GM18858 (cell line): ENCODE measurements around the gene NFKBIA.
"Not testable (repeated sequence)": the region's sequence is repeated elsewhere in the genome, so short reads cannot be mapped to it uniquely, and the experiment has no call there.

ENCODE experiments used
- ATAC-seq: cut with Tn5 transposase; IDR thresholded peaks from one replicate; pipeline ENCODE4 v1.9.1; 2021; ENCODE audit not compliant: unreplicated experiment

NFKBIA gene

GRCh38 chr14:35392103-35392502 is 12.4 kb downstream of the NFKBIA start:
- ATAC-seq, result no peak

DNA sequence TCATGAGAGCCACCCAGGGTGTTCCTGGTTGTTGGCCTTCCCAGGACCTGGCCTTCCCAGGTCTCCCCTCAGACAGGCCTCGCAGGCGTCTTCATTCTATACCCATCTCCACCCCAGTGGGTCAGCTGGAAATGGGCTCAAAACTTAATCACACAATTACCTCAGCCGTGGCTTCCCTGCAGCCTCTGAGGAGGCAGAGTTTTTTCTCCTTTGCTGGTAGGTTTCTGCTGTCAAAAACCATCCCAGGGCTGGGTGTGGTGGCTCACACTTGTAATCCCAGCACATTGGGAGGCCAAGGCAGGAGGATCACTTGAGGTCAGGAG is 13.2 kb downstream of the NFKBIA start:
- ATAC-seq, result no peak

- no peak for ATAC-seq
These were observed 13.8 kb downstream of the NFKBIA start for GRCh38 chr14:35390577-35391387.

DNA sequence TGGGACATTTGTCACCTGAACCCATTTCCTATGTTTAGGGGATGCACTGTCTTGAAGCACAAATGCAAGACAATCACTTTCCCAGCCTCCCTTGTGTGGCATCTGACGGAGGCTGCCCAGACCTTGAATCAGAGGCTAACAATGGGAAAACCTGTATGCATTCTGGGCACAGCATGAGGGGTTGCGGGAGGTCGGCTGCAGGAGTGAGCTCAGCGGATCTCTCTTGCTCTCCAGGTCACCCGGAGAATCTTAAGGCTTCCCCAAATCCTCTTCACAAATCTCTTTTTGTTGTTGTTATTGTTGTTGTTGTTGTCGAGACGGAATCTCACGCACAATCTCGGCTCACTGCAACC is 15.3 kb downstream of the NFKBIA start:
- no peak for ATAC-seq

GRCh38 chr14:35388656-35389314 is 15.8 kb downstream of the NFKBIA start:
- ATAC-seq, result no peak

DNA sequence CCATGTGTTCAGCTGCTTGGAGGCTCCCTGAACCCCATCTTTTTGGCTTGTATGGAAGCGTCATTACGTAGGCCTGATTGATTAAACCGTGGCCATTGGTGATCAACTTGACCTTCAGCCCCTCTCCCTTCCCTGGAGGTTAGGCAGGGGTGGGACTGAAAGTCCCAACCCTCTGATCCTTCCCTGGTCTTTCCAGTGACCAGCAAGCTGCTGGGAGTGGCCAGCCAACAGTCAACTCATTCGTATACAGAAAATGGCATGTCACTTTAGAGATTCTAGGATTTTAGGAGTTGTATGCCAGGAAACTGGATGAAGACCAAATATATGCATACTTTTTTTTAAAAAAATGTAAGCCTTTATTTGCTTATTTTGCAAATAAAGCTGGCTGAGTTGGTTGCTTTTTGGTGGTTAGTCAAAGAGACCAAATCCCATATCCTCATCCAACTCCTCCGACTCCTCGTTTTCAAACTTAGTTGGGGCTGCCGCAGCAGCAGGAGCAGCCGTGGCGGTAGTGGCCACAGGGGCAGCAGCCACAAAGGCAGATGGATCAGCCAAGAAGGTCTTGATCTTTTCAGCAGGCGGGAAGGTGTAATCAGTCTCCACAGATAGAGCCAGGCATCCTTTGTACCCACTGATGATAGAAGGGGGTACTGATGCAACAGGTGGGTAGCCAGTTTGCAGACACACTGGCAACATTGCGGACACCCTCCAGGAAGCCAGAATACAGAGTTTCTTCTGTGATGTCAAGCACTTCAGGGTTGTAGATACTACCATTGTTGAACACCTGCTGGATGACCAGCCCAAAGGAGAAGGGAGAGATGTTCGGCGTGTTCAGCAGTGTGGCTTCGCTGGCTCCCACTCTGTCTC is 16.6 kb downstream of the NFKBIA start:
- ATAC-seq, result no peak

DNA sequence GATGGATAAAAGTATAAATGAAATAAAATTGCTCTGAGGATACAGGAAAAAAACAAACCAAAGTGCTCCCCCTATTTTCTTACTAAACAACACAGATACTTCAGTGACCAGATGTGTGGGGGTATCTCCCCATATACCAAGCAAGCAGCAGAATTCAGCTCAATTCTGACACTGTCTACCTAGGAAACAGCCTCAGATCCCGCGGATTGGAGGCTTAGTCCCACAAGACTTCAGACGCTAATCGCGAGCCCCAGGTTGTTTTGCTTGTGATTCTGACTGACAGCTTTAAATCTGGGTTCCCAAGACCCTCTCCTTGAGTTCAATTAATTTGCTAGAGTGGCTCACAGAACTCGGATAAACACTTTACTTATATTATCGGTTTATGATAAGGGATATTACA is 17.3 kb downstream of the NFKBIA start:
- ATAC-seq, result no peak

GRCh38 chr14:35386673-35387125 is 17.9 kb downstream of the NFKBIA start:
- no peak for ATAC-seq

DNA sequence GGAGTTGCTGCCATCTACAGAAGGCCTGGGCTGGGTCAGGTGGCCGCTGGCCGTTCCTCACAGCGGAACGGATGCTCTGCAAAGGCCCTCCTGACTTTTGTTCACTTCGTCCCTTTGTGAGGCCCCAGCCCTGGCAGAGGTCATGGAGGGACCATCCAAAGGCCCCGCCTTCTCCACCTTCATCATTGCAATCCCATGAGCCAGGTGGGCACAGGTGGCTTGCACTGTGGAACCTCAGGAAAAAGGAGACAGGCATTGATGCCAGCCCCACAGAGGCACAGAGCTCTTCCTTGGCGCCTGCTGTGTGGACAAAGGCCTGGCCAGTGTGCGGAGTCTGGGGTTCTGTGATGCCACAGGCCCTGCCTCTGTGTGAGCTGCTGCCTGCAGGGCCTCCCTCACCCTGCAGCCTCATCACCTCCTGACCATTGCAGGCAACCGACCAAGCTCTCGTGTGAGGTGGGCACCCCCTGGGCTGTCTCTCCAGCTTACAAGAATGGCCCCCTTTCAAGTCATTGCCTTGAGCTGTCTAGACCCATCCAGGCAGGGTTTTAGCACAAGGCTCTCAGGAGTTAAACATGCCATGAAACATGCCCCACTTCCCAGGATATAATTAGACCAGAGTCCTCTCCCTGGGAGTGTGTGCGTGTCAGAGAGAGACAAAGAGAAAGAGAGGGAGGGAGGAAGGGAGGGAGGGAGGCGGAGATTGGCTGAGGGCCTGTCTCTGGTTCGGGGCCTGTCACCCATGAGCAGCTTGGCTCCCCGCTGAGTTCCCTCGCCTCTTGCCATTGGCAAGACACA is 19.3 kb downstream of the NFKBIA start:
- ATAC-seq, result no peak

DNA sequence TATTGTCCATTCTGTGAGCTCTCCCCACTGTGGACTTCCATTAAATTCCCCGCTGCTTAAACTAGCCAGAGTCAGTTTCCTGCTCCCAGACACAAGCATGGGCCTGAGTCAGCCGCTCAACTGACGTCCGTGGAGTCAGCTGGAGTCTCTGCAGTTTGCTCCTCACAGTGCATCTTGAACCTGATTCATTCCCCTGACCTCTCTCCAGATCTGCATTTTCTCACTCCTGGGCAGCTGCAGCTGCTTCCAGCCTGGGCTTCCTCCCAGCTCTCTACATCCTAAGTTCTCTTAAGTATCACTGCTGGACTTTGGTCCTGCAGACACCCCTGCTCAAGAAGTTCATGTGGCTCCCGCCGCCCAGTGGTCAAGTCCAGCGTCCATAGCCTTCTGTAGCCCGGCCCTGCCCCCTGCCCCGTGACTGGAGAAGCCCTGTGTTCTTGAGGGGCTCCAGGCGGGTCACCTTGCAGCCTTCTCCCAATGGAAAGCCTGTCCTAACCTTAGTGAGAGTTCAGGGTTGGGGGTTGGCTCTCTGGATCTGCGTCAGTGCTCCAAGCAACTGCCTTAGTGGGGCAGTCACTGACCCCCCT is 20.0 kb downstream of the NFKBIA start:
- ATAC-seq, result no peak

DNA sequence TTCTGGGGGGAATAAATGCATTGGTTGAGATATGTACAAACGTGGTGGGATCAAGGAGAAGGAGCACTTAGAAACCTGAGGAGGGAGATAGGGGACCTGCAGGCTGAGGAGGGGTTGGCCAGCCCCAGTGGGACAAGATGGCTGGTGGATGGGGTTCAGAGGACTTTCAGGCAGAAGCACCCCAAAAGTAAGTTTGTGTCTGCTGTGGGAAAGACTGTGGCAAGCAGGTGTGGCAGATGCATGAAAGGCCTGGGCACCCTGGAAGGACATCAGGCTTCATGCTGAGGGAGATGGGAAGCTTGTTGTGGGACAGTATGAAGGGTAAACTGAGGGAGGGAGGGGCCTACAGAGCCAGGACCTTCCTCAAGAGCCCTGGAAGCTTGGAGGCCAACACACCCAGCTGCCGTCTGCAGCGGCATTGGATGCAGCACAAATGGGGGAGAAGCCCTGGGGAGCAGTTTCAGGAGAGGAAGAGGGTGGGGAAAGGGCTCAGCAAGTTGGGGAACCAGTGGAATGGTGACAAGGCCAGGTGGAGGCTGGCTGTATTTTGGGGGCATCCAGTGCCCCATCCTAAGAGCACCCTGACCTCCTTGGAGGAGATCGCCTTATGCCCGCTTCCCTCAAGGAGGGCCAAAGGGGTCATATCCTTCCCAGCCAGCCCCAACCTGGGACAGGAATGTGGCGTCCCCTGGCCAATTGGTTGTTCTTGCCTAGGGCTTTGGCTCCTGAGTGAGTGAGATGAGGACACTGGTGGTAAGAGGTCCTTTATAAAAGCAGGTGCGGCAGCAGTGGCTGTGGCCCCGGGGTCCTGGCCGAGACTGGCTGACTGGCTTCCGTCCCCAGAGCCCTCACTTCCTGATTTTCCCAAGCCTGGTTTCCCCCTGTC is 20.7 kb downstream of the NFKBIA start:
- no peak for ATAC-seq

DNA sequence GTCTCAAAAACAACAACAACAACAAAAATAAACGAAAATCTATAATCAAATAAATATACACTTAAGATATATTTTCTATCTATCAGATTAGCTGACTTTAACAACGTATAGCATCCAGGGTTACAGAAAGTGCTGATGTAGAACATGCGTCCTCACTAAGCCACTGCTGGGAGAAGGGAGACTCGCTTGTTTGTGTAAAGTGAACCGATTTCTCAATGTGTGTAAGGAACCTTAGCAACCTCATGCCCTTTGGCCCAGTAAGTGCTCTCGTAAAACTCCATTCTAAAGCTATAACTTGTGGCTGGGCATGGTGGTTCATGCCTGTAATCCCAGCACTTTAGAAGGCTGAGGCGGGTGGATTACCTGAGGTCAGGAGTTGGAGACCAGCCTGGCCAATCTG is 23.8 kb downstream of the NFKBIA start:
- no peak for ATAC-seq

DNA sequence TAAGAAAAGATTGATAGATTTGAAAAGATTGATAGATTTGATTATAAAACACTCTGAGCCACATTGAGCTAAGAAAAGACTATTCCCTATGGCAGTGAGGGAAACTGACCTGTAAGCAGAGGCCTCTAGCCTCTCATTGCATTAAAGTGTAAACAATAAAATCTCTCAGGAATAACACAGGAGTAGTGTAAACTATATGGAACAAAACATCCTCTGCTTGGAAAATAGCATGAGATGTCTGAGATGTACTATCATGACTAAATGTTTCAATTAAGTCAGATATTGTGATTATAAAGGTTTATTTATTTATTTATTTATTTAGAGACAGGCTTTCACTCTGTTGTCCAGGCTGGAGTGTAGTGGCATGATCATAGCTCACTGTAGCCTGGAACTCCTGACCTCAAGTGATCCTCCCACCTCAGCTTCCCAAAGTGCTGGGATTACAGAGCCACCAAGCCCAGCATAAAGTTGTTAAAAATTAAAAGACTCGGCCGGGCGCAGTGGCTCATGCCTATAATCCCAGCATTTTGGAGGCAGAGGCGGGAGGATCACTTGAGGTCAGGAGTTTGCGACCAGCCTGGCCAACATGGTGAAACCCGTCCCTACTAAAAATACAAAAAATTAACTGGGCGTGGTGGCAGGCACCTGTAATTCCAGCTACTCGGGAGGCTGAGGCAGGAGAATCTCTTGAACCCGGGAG is 25.2 kb downstream of the NFKBIA start:
- ATAC-seq, result not testable (repeated sequence)

DNA sequence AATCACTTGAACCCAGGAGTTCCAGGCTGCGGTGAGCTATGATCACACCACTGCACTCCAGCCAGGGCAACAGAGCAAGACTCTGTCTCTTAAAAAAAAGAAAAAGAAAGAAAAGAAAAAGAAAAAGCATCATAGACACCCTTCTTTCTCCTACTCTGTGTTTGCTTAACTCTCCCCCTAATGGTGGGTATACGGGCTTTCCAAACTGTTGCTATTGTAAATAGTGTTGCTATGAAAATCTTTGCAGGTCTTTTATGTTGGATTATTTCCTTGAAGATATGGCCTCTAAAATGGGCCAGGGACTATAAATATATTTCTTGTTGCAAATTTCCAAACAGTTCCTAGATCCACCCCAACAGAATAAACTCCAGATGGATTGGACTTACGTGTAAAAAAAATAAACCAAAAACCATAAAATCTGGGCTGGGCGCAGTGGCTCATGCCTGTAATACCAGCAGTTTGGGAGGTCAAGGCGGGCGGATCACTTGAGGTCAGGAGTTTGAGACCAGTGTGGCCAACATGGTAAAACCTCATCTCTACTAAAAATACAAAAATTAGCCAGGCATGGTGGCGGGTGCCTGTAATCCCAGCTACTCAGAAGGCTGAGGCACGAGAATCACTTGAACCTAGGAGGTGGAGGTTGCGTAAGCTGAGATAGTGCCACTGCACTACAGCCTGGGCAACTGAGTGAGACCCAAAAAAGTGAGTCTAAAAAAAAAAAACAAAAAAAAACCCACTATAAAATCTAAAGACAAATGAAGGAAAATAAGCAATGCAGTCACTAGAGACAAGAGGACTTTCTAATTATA is 25.9 kb downstream of the NFKBIA start:
- ATAC-seq, result no peak

- ATAC-seq, result no peak
These were observed 29.0 kb downstream of the NFKBIA start for GRCh38 chr14:35375558-35376025.

DNA sequence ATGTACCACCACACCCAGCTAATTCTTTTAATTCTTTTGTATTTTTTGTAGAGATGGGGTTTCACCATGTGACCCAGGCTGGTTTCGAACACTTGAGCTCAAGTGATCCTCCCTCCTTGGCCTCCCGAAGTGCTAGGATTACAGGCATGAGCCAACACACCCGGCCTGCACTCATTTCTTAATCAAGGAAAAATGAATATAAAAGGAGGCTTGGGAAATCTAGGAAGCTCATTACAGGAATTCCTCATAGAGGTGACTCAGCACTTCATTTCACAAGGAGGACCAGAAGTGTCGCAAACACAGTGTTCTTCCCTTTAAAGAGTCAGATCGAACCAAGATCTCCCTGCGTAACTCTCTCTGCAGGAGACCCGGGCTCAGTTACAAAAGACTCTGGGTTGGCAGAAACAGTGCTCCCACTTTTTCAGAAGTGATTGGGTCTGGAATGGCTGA is 30.3 kb downstream of the NFKBIA start:
- ATAC-seq, result no peak

- not testable (repeated sequence) for ATAC-seq
These were observed 31.3 kb downstream of the NFKBIA start for GRCh38 chr14:35373208-35373607.

GRCh38 chr14:35370969-35371368 is 33.6 kb downstream of the NFKBIA start:
- ATAC-seq, result no peak
